OCI-LY3 (cell line): ENCODE results near the gene BMI1.
A peak's percentile ranks its signal among the peaks of the same experiment; 100 is the strongest.

Experiments
- H2AFZ ChIP-seq: fragments of 200-600, 300-600 bp; shearing (Covaris generic); 2 replicates; pipeline ENCODE4 v1.6.0; 2014; ENCODE audit warnings: antibody characterized with exemption, low read depth, low read length
- H3K27ac ChIP-seq: fragments of 200-600, 300-600 bp; sonication (generic); 2 replicates; pipeline ENCODE4 v1.5.1; 2014; ENCODE audit warnings: mild to moderate bottlenecking, low read length, moderate library complexity, mixed read lengths
- H3K27me3 ChIP-seq: fragments of 200-600, 300-600 bp; sonication (generic); 2 replicates; pipeline ENCODE4 v1.6.1; 2014; ENCODE audit warnings: low read depth, low read length, mixed read lengths
- H3K36me3 ChIP-seq: fragments of 200-600, 300-600 bp; sonication (generic); replicated peaks from 2 replicates; pipeline ENCODE3; 2014; ENCODE audit warnings: low read depth, low read length, mixed read lengths
- H3K4me1 ChIP-seq: fragments of 300-600, 200-600 bp; sonication (generic); 2 replicates; pipeline ENCODE4 v1.6.1; 2014; ENCODE audit warnings: low read length, mixed read lengths
- H3K4me2 ChIP-seq: fragments of 200-600, 300-600 bp; sonication (generic); 2 replicates; pipeline ENCODE4 v1.6.1; 2014; ENCODE audit warnings: low read length, mixed read lengths
- H3K4me3 ChIP-seq: fragments of 300-600, 200-600 bp; sonication (generic); 2 replicates; pipeline ENCODE4 v1.5.1; 2014; ENCODE audit warnings: antibody characterized with exemption, mild to moderate bottlenecking, low read length, moderate library complexity
- H3K79me2 ChIP-seq: fragments of 300-600, 200-600 bp; shearing (Covaris generic); 2 replicates; pipeline ENCODE4 v1.6.1; 2014; ENCODE audit warnings: mild to moderate bottlenecking, low read length, mixed read lengths
- H3K9ac ChIP-seq: fragments of 300-600, 200-600 bp; shearing (Covaris generic); 2 replicates; pipeline ENCODE4 v1.6.0; 2014; ENCODE audit warnings: mild to moderate bottlenecking, low read length, moderate library complexity
- H3K9me3 ChIP-seq: fragments of 200-600, 300-600 bp; shearing (Covaris generic); 2 replicates; pipeline ENCODE4 v1.6.1; 2014; ENCODE audit warnings: low read length, mixed read lengths; ENCODE audit not compliant: insufficient read depth
- H4K20me1 ChIP-seq: fragments of 200-600, 300-600 bp; sonication (generic); 2 replicates; pipeline ENCODE4 v1.6.1; 2016; ENCODE audit warnings: low read length, mixed read lengths; ENCODE audit not compliant: insufficient read depth
- CTCF ChIP-seq: fragments of 200-600, 300-600 bp; sonication (generic); IDR thresholded peaks from 2 replicates; pipeline ENCODE4 v1.5.1; 2014; ENCODE audit warnings: antibody characterized with exemption, low read length, low read depth
- EZH2phosphoT487 ChIP-seq: fragments of 200-600 bp; shearing (Covaris generic); IDR thresholded peaks from 2 replicates; pipeline ENCODE4 v1.6.1; 2018; ENCODE audit warnings: antibody characterized with exemption, mixed run types, low read depth

The BMI1 gene

DNA sequence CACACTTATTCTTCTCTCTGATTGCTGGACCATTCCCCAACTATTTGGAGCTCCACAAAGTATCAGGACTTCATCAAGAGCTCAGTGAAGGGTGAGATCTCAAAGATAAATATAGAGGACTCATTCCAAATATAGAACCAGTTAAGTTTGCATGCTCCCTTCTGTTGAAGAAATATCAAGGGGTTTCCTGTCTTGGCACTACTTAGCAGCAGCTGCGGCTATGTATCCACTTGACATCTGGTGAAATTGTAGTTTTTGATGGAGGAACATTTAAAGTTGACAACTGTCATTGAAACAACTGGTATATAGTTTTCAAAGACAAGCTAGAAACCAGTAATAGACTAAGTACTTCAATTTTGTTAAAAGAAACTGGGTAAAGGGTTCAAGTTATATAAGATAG is 23.4 kb downstream of the BMI1 start:
- Histone ChIP-seq H3K79me2 (no peaks in the 10 kb centered on the region), H3K36me3 (no peaks in the 10 kb centered on the region), H3K4me1 (peaks cover 38% of the 10 kb centered on the region), H3K9ac (no peak overlapping the region), H4K20me1 (no peaks in the 10 kb centered on the region), H3K27ac (no peak overlapping the region), H3K9me3 (no peaks in the 10 kb centered on the region), H3K27me3 (peaks cover 12% of the 10 kb centered on the region; the same call in 1 of the 2 replicates), H3K4me2 (peak overlapping the region; percentile 59), H3K4me3 (peak overlapping the region; percentile 56), H2AFZ (no peak overlapping the region)
- TF ChIP-seq CTCF (no peak), EZH2phosphoT487 (no peak)

DNA sequence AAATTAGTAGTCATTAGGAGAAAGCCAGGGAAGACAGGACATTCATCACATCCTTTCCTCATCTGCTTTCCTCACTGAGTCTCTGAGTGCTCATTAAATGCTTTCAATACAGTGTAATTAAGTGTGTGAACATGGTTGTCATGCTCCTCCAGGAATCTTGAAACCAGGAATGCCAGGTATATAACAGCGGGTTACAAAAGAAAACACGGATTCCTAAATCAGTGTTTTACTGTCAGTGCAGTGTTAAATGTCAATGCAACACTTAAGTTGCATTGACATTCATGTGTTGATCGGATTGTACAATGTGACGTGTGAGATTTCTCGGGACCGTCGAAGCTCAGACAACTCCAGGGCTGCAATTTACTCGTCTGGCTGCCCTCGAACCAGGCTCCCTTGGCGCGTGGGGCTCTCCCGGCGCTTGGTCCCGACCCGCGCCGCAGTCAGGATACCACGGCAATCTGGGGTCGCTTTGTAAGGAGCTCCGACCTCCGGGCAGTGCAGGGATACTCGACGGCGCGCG is 23.9 kb downstream of the BMI1 start:
- Histone ChIP-seq H3K9ac (no peak overlapping the region), H4K20me1 (no peaks in the 10 kb centered on the region), H3K79me2 (no peaks in the 10 kb centered on the region), H3K27me3 (peaks cover 8% of the 10 kb centered on the region; the same call in 1 of the 2 replicates), H2AFZ (no peak overlapping the region), H3K9me3 (no peaks in the 10 kb centered on the region), H3K4me2 (no peak overlapping the region), H3K4me1 (peaks cover 33% of the 10 kb centered on the region), H3K36me3 (no peaks in the 10 kb centered on the region), H3K4me3 (no peak overlapping the region), H3K27ac (no peak overlapping the region)
- TF ChIP-seq EZH2phosphoT487 = no peak
- TF ChIP-seq CTCF = no peak

GRCh38 chr10:22345301-22346095 is 24.6 kb downstream of the BMI1 start, which contains the start of gene SPAG6:
Gene SPAG6, plus strand, starts transcription at chr10:22345496. Its CDS starts 116 bp downstream, at chr10:22345612.
- Histone ChIP-seq H3K9me3 (no peaks in the 10 kb centered on the region), H3K79me2 (no peaks in the 10 kb centered on the region), H3K4me3 (peak within 1 kb of the TSS; percentile 56; the same call in 1 of the 2 replicates), H3K36me3 (no peaks in the 10 kb centered on the region), H3K27me3 (peaks cover 8% of the 10 kb centered on the region; the same call in 1 of the 2 replicates), H3K27ac (no peak within 1 kb of the TSS), H3K9ac (no peak within 1 kb of the TSS), H4K20me1 (no peaks in the 10 kb centered on the region), H3K4me1 (peaks cover 35% of the 10 kb centered on the region), H3K4me2 (peak within 1 kb of the TSS; percentile 59), H2AFZ (no peak within 1 kb of the TSS)
- TF ChIP-seq EZH2phosphoT487 (no peak), CTCF (no peak)

- Histone ChIP-seq H3K27ac (no peak overlapping the region), H3K36me3 (no peaks in the 10 kb centered on the region), H3K4me2 (no peak overlapping the region), H3K4me3 (no peak overlapping the region), H3K9me3 (no peaks in the 10 kb centered on the region), H3K9ac (no peak overlapping the region), H3K79me2 (no peaks in the 10 kb centered on the region), H3K4me1 (peaks cover 36% of the 10 kb centered on the region), H3K27me3 (peaks cover 8% of the 10 kb centered on the region; the same call in 1 of the 2 replicates), H2AFZ (no peak overlapping the region), H4K20me1 (no peaks in the 10 kb centered on the region)
- TF ChIP-seq CTCF (no peak), EZH2phosphoT487 (no peak)
Observed at GRCh38 chr10:22346096-22346661, 25.3 kb downstream of the BMI1 start.
